Measurements from ENCODE around the gene HEXIM2. TPM values are rescaled to one million over a fixed set of nuclear protein-coding genes. Genes with fewer than 3 reads are reported as not detected.

Gene HEXIM2
- total and polyA plus RNA-seq, 2 of the 13 experiments (the other 11 are each of a cell fraction or from before 2014, with no cell fraction given), result 27.1 to 32.4 TPM

GRCh38 chr17:45148183-45149036 lies 13.3 kb upstream of the HEXIM2 start, which contains the start of gene HEXIM1 (continued):
- TF ChIP-seq SNAPC4 (CRISPR knock-in tag; IDR thresholded peaks at IDR 0.05) (peak; percentile 26), ZNF143 (CRISPR knock-in tag; IDR thresholded peaks at IDR 0.05) (peak; percentile 90), UBTF (CRISPR knock-in tag; IDR thresholded peaks at IDR 0.05) (peak; percentile 70), XRCC5 (optimal IDR thresholded peaks at IDR 0.05; ENCODE audit: low read length) (no peak), JUNB (CRISPR knock-in tag; IDR thresholded peaks at IDR 0.05; ENCODE audit: borderline replicate concordance) (no peak), FLYWCH1 (CRISPR knock-in tag; IDR thresholded peaks at IDR 0.05) (no peak), ESRRA (CRISPR knock-in tag; IDR thresholded peaks at IDR 0.05; ENCODE audit: low read depth) (peak; percentile 49; the same call in 1 of the 2 replicates), ZNF580 (CRISPR knock-in tag; IDR thresholded peaks at IDR 0.05; ENCODE audit: borderline replicate concordance, low read depth) (peak; percentile 98), BRCA1 (CRISPR knock-in tag; IDR thresholded peaks at IDR 0.05) (no peak; the same call in 1 of the 2 replicates), ATF6 (CRISPR knock-in tag; conservative IDR thresholded peaks at IDR 0.05) (0 out of 2 replicates have a peak, but pooled peaks have one; percentile 57), ZNF614 (CRISPR knock-in tag; IDR thresholded peaks at IDR 0.05; ENCODE audit: borderline replicate concordance) (peak; percentile 80; the same call in 1 of the 2 replicates), ZNF383 (CRISPR knock-in tag; IDR thresholded peaks at IDR 0.05; ENCODE audit: borderline replicate concordance) (no peak; the same call in 1 of the 2 replicates), ZFYVE20 (CRISPR knock-in tag; IDR thresholded peaks at IDR 0.05; ENCODE audit: borderline replicate concordance, low read depth) (no peak; the same call in 1 of the 2 replicates), ZNF546 (CRISPR knock-in tag; conservative IDR thresholded peaks at IDR 0.05) (no peak), ZNF644 (CRISPR knock-in tag; IDR thresholded peaks at IDR 0.05; ENCODE audit: low read depth) (no peak), PHB2 (IDR thresholded peaks at IDR 0.05; ENCODE audit: partially characterized antibody) (no peak), ZFP41 (CRISPR knock-in tag; IDR thresholded peaks at IDR 0.05; ENCODE audit: borderline replicate concordance) (no peak), NAIF1 (CRISPR knock-in tag; IDR thresholded peaks at IDR 0.05; ENCODE audit: borderline replicate concordance) (0 out of 2 replicates have a peak, but pooled peaks have one; percentile 7), ZNF260 (CRISPR knock-in tag; IDR thresholded peaks at IDR 0.05; ENCODE audit: borderline replicate concordance, low read depth) (0 out of 2 replicates have a peak, but pooled peaks have one; percentile 26)
